Thoracic aorta (tissue), 2 donors: ENCODE results near the gene DUSP1. TPM values are rescaled to one million over a fixed set of nuclear protein-coding genes. Genes with fewer than 3 reads are reported as not detected.
A peak's percentile ranks its signal among the peaks of the same experiment; 100 is the strongest.

ENCODE experiments used
- ATAC-seq: fragments of 150-250 bp; one replicate; pipeline ENCODE4 v1.8.0; 2017; ENCODE audit warnings: low read depth; ENCODE audit not compliant: insufficient number of reproducible peaks, low FRiP score
- DNase-seq: peaks from one replicate; pipeline ENCODE4 v3.0.0-alpha.2; 2020; ENCODE audit warnings: low spot score
- H3K27ac ChIP-seq, 2 donors: fragments of 200-600 bp; sonication (generic); 1 replicate in 1 of 2; 2 replicates in 1 of 2; pipeline ENCODE4 v1.5.1; 2016; ENCODE audit warnings: mild to moderate bottlenecking in 2 of 2, moderate library complexity in 2 of 2
- H3K27me3 ChIP-seq: fragments of 200-600 bp; sonication (generic); replicated peaks from 2 replicates; pipeline ENCODE4 v1.6.0; 2016; ENCODE audit warnings: mild to moderate bottlenecking; ENCODE audit not compliant: insufficient read depth
- H3K36me3 ChIP-seq: fragments of 200-600 bp; sonication (generic); one replicate; pipeline ENCODE4 v1.5.1; 2016
- H3K4me1 ChIP-seq, 2 donors: fragments of 200-600 bp; sonication (generic); 1 replicate in 1 of 2; 2 replicates in 1 of 2; pipeline versions ENCODE4 v1.5.1 to v1.6.0; 2016; ENCODE audit warnings: low read depth in 2 of 2, mild to moderate bottlenecking in 1 of 2; ENCODE audit not compliant: control insufficient read depth in 1 of 2
- H3K4me3 ChIP-seq: fragments of 200-600 bp; sonication (generic); 2 replicates; pipeline ENCODE4 v1.5.1; 2016; ENCODE audit warnings: mild to moderate bottlenecking
- H3K9me3 ChIP-seq: fragments of 200-600 bp; sonication (generic); 2 replicates; pipeline ENCODE4 v1.5.1; 2016
- CTCF ChIP-seq: fragments of 200-600 bp; sonication (generic); IDR thresholded peaks from one replicate; pipeline ENCODE4 v1.5.1; 2019; ENCODE audit warnings: antibody characterized with exemption
- total RNA-seq, 2 donors: library from RNA; depleted of rRNA; stranded (reverse); fragments of >200 nt; gene quantifications; one replicate each; pipeline versions ENCODE4 v1.1.0 to v1.2.3, GENCODE V29; 2016

The DUSP1 gene
- total RNA-seq, 2 donors from 2014 or later, result 813 to 3,699 TPM

- H3K36me3 ChIP-seq, result no peaks in the 10 kb centered on the region
- TF ChIP-seq CTCF, result no peak
- peaks cover 2 to 11% of the 10 kb centered on the region in 2 donors for H3K4me1 ChIP-seq
- no peak for DNase-seq
- no peak for ATAC-seq
- H3K27ac ChIP-seq, result no peak overlapping the region
- H3K9me3 ChIP-seq, result no peaks in the 10 kb centered on the region
- no peaks in the 10 kb centered on the region for H3K27me3 ChIP-seq
- H3K4me3 ChIP-seq, result no peak overlapping the region
These were observed 11.4 kb upstream of the DUSP1 start for GRCh38 chr5:172782169-172783039.

DNA sequence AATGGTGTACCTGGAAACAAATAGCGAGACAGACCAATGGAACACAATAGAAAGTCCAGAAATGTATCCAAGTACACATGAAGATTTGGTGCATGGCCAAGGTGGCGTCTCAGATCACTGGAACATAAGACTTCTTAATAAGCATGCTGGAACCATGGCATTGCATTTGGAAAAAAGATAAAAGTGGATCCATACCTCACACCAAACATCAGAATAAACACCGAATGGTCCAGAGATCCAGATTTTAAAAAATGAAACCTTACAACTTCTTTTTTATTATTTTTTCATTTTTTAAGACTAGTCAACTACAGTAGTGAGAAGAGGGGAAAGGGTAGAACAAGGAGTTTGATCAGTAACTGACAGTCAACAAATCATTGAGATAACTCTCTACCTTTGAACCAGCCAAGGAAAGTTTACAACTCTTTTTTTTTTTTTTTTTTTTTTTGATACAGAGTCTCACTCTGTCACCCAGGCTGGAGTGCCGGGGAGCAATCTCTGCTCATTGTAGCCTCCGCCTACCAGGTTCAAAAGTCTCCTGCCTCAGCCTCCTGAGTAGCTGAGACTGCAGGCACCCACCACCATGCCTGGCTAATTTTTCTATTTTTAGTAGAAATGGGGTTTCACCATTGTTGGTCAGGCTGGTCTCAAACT lies 8.8 kb upstream of the DUSP1 start:
- peaks cover 6 to 30% of the 10 kb centered on the region in 2 donors for H3K4me1 ChIP-seq
- no peak overlapping the region for H3K4me3 ChIP-seq
- DNase-seq (no peak), ATAC-seq (no peak)
- no peaks in the 10 kb centered on the region for H3K27me3 ChIP-seq
- no peaks in the 10 kb centered on the region for H3K9me3 ChIP-seq
- H3K27ac ChIP-seq, result no peak overlapping the region
- TF ChIP-seq CTCF, result no peak
- no peaks in the 10 kb centered on the region for H3K36me3 ChIP-seq

DNA sequence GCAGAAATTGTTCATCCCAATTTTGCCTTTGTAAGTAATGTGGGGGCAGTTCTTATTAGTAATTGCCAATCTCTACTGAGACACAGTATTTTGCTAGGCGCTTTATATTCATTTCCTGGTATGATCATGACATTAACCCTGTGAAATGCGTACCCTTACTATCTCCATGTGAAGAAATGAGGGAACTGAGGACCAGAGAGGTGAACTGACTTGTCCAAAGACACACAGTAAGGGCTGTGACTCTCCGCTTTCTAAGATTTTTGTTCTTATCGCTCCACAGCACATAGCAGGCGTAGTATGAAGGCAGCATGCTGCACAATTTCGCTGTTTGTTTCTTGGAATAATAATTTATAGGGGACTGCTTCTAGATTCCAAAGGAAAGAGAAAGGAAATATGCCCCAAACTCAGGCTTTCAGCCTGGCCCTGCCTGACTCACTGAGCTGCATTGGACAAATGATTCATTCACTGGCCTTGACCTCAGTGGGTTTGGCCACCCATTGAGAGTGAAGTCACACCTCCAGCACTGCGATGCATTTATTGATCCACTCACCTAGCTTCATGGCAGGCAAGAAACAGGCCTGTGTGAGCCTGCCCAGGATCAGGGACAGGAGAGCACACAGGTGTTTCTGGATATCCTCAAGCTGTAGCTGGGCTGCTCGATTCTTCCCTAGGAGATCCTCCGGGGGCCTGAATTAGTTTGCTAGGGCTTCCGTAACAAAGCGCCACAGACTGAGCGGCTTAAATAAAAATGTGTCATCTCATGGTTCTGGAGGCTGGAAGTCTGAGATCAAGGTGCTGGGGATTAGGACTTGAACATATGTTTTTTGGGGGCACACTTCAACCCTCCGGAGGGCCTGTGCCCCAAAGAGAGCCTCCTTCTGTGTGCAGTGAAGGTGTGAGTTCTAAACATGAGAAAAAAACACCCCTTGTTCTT lies 7.2 kb upstream of the DUSP1 start:
- Histone ChIP-seq H3K27ac (peak overlapping the region; percentile 66 to 78), H3K36me3 (no peaks in the 10 kb centered on the region), H3K4me3 (peak overlapping the region; percentile 24), H3K9me3 (no peaks in the 10 kb centered on the region), H3K4me1 (peaks cover 21 to 47% of the 10 kb centered on the region in 2 donors), H3K27me3 (no peaks in the 10 kb centered on the region)
- ATAC-seq, result peak; percentile 39
- DNase-seq, result no peak
- TF ChIP-seq CTCF, result no peak

- Histone ChIP-seq H3K27ac (peak overlapping the region in 1 of 2 donors; percentile 99), H3K27me3 (no peaks in the 10 kb centered on the region), H3K4me1 (peaks cover 23 to 51% of the 10 kb centered on the region in 2 donors), H3K4me3 (no peak overlapping the region), H3K9me3 (no peaks in the 10 kb centered on the region), H3K36me3 (no peaks in the 10 kb centered on the region)
- no peak for TF ChIP-seq CTCF
- no peak for ATAC-seq
- DNase-seq, result no peak
These were observed 5.2 kb upstream of the DUSP1 start for GRCh38 chr5:172776235-172776594.
